Cerebellar cortex (tissue), 1 donor: ENCODE measurements around the gene NDUFS2.

ENCODE experiments used
- DNase-seq: peaks from one replicate; pipeline ENCODE4 v3.0.0-alpha.2; 2015; ENCODE audit warnings: low spot score

Gene NDUFS2

GRCh38 chr1:161201836-161202712 is at the start of gene NDUFS2:
TSS of gene NDUFS2 (plus strand) at chr1:161202367. CDS start at chr1:161202386, 19 bp downstream.
- peak; percentile 100 for DNase-seq

GRCh38 chr1:161153176-161153575 is 49.0 kb upstream of the NDUFS2 start:
- DNase-seq, result no peak

GRCh38 chr1:161153682-161154337 is 48.4 kb upstream of the NDUFS2 start, which contains the start of gene UFC1:
TSS of gene UFC1 (plus strand) at chr1:161153978. CDS start at chr1:161153998, 20 bp downstream.
- peak; percentile 93 for DNase-seq

DNA sequence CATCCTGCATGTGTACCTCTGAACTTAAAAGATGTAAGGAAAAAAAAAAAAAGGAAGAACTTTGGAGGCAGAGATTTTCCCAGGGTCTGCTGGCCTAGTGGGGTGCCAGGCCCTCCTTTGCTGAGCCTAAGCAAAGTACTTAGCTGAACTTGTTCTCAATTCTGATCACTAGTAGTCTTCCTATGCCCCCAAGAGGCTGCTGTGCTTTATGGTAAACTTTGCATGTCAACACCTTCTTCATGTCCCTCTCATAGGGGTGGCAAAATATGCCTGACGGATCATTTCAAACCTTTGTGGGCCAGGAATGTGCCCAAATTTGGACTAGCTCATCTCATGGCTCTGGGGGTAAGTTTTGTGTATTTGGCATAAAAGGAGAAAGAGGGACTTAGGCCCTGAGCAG is 44.3 kb upstream of the NDUFS2 start:
- no peak for DNase-seq

DNA sequence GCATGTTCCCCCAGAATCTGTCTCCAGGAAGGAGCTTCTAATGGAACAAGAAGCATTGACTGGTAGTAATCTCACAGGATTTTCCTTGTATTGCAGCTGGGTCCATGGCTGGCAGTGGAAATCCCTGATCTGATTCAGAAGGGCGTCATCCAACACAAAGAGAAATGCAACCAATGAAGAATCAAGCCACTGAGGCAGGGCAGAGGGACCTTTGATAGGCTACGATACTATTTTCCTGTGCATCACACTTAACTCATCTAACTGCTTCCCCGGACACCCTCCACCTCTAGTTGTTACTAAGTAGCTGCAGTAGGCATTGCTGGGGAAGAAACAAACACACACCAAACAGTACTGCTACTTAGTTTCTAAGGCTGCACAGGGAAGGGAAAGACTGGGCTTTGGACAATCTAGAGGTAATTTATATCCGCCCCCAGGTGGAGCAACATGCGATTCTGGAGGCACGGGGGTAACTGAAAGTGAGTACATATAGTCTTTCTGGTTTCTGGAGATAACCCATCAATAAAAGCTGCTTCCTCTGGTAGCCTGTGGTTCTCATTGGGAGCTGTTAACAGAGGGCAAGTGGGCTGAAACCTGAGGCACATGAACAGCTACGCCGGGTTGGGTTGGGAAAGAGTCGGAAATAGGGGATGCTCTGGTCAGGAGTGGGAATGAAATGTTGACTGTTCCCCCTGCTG is 43.7 kb upstream of the NDUFS2 start:
- DNase-seq, result no peak

GRCh38 chr1:161159087-161159912 is 42.9 kb upstream of the NDUFS2 start, which contains the start of gene USP21:
TSS of gene USP21 (plus strand) at chr1:161159500. CDS start at chr1:161160641, 1,141 bp downstream.
- DNase-seq, result peak; percentile 93

GRCh38 chr1:161159913-161160243 is 42.3 kb upstream of the NDUFS2 start:
- no peak for DNase-seq

DNA sequence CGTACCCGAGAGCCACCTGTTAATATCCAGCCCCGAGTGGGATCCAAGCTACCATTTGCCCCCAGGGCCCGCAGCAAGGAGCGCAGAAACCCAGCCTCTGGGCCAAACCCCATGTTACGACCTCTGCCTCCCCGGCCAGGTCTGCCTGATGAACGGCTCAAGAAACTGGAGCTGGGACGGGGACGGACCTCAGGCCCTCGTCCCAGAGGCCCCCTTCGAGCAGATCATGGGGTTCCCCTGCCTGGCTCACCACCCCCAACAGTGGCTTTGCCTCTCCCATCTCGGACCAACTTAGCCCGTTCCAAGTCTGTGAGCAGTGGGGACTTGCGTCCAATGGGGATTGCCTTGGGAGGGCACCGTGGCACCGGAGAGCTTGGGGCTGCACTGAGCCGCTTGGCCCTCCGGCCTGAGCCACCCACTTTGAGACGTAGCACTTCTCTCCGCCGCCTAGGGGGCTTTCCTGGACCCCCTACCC is 41.5 kb upstream of the NDUFS2 start:
- DNase-seq, result no peak

DNA sequence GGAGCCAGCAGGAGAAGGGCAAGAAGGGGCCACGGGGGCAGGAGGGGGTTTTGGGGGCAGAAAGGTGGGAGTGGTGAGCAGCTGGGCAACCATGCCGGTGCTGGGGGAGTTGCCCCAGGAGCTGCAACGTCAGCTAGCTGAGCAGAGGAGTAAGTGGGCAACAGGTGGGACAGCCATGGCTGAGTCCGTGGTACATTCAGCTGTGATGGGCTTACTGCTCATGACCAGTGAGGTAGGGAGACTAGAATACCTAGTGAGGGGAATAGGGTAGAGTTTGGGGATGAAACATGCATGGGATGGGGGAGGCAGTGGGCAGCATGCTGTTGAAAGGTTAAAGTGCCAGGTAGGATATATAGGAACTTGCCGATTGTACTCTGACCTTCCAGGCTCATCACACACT is 40.5 kb upstream of the NDUFS2 start:
- DNase-seq, result no peak

DNA sequence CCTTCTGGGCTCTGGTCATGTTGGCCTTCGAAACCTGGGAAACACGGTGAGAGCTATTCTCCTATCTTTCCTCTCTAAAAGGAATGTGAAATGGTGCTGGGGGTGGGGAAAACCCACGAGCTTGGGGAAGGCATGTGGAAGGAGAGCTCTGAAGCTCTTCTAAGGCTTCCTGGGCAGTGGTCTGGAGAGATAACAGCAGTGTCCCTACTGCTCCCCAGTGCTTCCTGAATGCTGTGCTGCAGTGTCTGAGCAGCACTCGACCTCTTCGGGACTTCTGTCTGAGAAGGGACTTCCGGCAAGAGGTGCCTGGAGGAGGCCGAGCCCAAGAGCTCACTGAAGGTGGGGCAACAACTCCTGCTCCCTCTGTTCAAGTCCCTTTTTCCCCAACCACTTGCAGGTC is 40.1 kb upstream of the NDUFS2 start:
- DNase-seq, result no peak

GRCh38 chr1:161162806-161163205 is 39.4 kb upstream of the NDUFS2 start:
- no peak for DNase-seq

- DNase-seq, result no peak
Observed at GRCh38 chr1:161163793-161164192, 38.4 kb upstream of the NDUFS2 start.

DNA sequence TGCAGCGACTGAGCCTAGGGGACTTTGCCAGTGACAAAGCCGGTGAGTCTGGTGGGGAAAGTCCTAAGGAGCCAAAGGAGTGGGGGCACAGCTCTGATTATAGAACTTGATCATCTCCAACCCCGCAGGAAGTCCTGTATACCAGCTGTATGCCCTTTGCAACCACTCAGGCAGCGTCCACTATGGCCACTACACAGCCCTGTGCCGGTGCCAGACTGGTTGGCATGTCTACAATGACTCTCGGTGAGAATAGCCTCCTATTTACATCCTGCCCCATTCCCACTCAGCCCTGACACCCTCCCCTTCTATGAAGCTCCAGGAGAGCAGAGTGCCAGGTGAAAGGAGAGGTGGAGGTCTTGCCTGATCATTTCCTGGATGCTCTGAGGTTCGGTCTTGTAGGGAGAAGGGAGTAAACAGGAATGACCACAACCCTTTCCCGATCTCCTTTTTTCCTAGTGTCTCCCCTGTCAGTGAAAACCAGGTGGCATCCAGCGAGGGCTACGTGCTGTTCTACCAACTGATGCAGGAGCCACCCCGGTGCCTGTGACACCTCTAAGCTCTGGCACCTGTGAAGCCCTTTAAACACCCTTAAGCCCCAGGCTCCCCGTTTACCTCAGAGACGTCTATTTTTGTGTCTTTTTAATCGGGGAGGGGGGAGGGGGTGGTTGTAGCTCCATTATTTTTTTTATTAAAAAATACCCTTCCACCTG is 37.1 kb upstream of the NDUFS2 start:
- no peak for DNase-seq

GRCh38 chr1:161165742-161166668 is 36.2 kb upstream of the NDUFS2 start, which contains the start of gene PPOX:
TSS of gene PPOX (plus strand) at chr1:161166426. CDS start at chr1:161166848, 422 bp downstream.
- peak; percentile 99 for DNase-seq

GRCh38 chr1:161166669-161167548 is 35.3 kb upstream of the NDUFS2 start:
- DNase-seq, result no peak

- no peak for DNase-seq
Observed at GRCh38 chr1:161168906-161169305, 33.3 kb upstream of the NDUFS2 start.

GRCh38 chr1:161171191-161171590 is 31.0 kb upstream of the NDUFS2 start:
- DNase-seq, result no peak

GRCh38 chr1:161171696-161172095 is 30.5 kb upstream of the NDUFS2 start:
- no peak for DNase-seq

DNA sequence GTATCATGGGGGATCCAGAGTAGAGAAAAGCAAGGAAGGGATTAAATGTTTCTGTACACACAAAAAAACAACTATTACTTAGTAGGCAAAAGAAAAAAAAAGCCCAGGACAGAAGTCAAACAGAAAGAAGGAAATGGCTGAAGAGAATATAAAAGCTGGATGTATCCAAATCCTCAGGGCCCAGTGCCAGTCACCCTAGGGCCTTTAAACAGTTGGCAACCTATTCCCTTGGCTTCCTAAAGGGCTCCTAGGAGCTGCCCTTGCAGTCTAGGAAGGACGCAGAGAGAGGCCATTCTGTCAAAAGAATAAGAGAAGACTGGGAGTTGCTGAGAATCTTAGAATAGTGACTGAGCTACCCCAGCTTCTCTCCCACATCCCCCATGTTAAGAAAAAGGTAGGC is 29.8 kb upstream of the NDUFS2 start:
- no peak for DNase-seq
